Measurements from ENCODE around the gene TRIM44.

TRIM44 gene

DNA sequence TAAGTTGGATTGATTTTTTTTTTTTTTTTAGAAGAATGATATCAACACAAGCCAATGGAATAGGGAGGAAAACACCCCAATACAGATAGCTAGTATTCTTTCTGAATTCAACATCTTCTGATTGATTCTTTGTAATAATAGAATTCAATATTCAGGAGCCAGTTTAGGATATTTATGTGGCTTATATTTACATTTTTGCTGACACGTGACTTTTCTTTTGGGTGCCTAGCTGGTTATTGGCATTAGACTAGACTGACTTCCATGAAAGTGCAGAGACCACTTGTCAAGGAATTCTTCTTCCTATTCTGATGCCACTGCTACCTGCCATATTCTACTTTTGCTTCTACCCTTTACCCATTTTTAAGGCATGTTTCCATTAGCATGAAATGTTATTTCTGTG, 16.4 kb downstream of the TRIM44 start:
- Histone ChIP-seq H3K79me2 (no peaks in the 10 kb centered on the region), H3K9ac (no peak overlapping the region), H3K4me1 (no peaks in the 10 kb centered on the region), H3K4me2 (ENCODE audit: low read length) (no peak overlapping the region), H3K27ac (no peak overlapping the region), H3K36me3 (ENCODE audit: control insufficient read depth, insufficient read depth, low read length) (no peaks in the 10 kb centered on the region), H3K4me3 (ENCODE audit: low read depth, low read length) (no peak overlapping the region), H2AFZ (no peak overlapping the region), H3K9me3 (ENCODE audit: control insufficient read depth, low read length) (no peaks in the 10 kb centered on the region), H3K27me3 (ENCODE audit: control insufficient read depth, insufficient read depth, low read length) (no peaks in the 10 kb centered on the region)
- TF ChIP-seq, protein P1, sequence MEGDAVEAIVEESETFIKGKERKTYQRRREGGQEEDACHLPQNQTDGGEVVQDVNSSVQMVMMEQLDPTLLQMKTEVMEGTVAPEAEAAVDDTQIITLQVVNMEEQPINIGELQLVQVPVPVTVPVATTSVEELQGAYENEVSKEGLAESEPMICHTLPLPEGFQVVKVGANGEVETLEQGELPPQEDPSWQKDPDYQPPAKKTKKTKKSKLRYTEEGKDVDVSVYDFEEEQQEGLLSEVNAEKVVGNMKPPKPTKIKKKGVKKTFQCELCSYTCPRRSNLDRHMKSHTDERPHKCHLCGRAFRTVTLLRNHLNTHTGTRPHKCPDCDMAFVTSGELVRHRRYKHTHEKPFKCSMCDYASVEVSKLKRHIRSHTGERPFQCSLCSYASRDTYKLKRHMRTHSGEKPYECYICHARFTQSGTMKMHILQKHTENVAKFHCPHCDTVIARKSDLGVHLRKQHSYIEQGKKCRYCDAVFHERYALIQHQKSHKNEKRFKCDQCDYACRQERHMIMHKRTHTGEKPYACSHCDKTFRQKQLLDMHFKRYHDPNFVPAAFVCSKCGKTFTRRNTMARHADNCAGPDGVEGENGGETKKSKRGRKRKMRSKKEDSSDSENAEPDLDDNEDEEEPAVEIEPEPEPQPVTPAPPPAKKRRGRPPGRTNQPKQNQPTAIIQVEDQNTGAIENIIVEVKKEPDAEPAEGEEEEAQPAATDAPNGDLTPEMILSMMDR (IDR thresholded peaks at IDR 0.05) = no peak

DNA sequence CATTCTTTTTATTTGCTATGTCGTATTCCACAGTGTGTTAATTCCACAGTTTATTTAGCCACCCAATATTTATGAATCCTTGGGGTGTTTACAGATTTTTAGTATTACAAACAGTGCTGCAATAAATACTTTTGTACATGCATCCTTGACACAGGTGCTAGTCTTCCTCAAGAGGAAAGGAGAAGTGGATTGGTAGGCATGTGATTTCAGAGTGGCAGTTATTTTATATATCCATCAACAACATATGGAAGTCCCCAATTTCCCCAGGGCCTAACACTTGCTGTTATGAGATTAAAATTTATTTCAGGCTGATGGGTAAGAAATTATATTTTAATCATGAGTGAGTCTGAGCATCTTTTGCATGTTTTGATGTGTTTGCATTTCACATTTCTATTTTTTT, 17.9 kb downstream of the TRIM44 start:
- no peaks in the 10 kb centered on the region for H3K36me3 ChIP-seq (ENCODE audit: control insufficient read depth, insufficient read depth, low read length)
- no peak overlapping the region for H3K4me2 ChIP-seq (ENCODE audit: low read length)
- H3K4me1 ChIP-seq = no peaks in the 10 kb centered on the region
- no peak overlapping the region for H3K27ac ChIP-seq
- H2AFZ ChIP-seq = no peak overlapping the region
- TF ChIP-seq, protein P1 (IDR thresholded peaks at IDR 0.05) = no peak
- H3K4me3 ChIP-seq (ENCODE audit: low read depth, low read length) = no peak overlapping the region
- H3K9me3 ChIP-seq (ENCODE audit: control insufficient read depth, low read length) = no peaks in the 10 kb centered on the region
- H3K79me2 ChIP-seq = no peaks in the 10 kb centered on the region
- H3K27me3 ChIP-seq (ENCODE audit: control insufficient read depth, insufficient read depth, low read length) = no peaks in the 10 kb centered on the region
- H3K9ac ChIP-seq = no peak overlapping the region

DNA sequence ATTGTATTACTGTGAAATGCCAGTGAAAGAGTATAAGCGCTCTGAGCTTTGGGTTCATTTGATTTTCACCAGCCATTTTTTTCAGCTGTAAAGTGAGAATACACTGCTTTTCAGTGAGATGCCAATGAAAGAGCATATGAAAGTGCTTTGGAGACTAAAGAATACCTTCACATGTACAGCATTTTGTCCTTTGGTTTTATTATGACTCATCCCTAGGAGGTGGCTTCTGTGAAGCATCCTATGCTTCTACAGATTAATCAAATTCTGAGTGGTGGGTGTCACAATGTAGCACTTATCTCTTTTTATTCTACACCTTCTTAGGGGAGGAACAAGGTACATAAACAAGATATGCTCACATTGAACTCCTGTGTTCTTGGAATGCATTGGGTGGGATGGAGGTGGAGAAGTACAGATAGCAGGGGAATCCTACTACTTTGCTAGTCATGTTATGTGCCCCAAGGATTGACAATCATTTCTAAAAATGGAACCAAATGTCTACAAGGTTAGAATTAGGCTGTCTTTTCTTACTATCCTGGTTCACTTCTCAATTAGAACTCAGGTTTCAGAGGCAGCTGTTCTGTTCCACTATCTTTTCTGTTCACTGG, 18.7 kb downstream of the TRIM44 start:
- no peaks in the 10 kb centered on the region for H3K4me1 ChIP-seq
- no peak overlapping the region for H3K4me3 ChIP-seq (ENCODE audit: low read depth, low read length)
- no peak overlapping the region for H3K27ac ChIP-seq
- TF ChIP-seq, protein P1 (IDR thresholded peaks at IDR 0.05) = no peak
- no peaks in the 10 kb centered on the region for H3K36me3 ChIP-seq (ENCODE audit: control insufficient read depth, insufficient read depth, low read length)
- no peaks in the 10 kb centered on the region for H3K9me3 ChIP-seq (ENCODE audit: control insufficient read depth, low read length)
- no peak overlapping the region for H3K9ac ChIP-seq
- no peaks in the 10 kb centered on the region for H3K79me2 ChIP-seq
- no peaks in the 10 kb centered on the region for H3K27me3 ChIP-seq (ENCODE audit: control insufficient read depth, insufficient read depth, low read length)
- no peak overlapping the region for H3K4me2 ChIP-seq (ENCODE audit: low read length)
- no peak overlapping the region for H2AFZ ChIP-seq

DNA sequence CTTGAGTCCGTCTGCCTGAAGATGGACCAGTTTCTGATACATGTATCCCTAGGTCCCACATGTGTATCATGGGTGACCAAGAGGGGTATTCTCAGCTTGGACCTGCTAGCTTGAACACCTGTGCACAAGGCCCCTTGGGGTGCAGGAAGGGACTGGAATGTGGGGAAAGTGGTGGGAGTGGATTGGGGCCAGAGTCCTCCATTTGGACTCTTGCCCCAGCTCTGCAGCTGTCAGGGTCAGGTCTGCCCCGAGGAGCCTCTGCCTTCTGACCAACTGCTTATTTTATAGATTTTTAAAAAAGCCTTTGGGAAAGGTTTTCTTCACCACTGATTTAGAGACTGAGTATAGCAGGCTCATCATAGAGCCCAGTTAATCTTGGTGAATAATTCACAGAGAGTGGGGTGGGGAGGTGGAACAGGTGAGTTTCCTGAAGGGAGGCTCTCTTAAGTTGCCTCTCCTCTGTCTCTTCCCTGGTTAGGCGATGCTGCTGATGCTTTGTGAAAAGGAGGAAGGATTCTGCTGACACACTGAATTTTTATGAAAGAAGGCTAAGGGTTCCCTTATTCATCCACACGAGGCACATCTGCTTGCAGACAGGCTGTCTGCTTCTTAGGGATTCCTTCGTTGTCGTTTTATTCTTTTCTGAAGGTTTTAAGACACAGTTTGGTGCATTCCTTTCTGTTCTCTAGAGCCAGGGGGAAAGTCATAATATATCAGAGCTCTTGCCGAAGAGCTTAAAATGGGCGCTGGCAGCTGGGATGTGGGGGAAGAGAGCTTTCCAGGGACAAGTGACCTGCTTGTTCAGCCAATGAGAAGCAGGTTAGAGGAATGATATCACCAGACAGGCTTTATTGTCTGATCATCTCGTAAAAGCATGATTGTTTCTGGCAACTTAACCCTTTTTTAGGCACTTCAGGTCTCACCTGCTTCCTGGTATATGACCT, 19.9 kb downstream of the TRIM44 start:
- no peak overlapping the region for H3K4me2 ChIP-seq (ENCODE audit: low read length)
- H3K27me3 ChIP-seq (ENCODE audit: control insufficient read depth, insufficient read depth, low read length) = no peaks in the 10 kb centered on the region
- no peaks in the 10 kb centered on the region for H3K9me3 ChIP-seq (ENCODE audit: control insufficient read depth, low read length)
- H3K4me3 ChIP-seq (ENCODE audit: low read depth, low read length) = no peak overlapping the region
- no peaks in the 10 kb centered on the region for H3K36me3 ChIP-seq (ENCODE audit: control insufficient read depth, insufficient read depth, low read length)
- H3K79me2 ChIP-seq = no peaks in the 10 kb centered on the region
- TF ChIP-seq, protein P1 (IDR thresholded peaks at IDR 0.05) = no peak
- no peaks in the 10 kb centered on the region for H3K4me1 ChIP-seq
- no peak overlapping the region for H2AFZ ChIP-seq
- no peak overlapping the region for H3K27ac ChIP-seq
- no peak overlapping the region for H3K9ac ChIP-seq
